ENCODE data around the gene COL6A6. TPM values are rescaled to one million over a fixed set of nuclear protein-coding genes. Genes with fewer than 3 reads are reported as not detected.

The COL6A6 gene
- total RNA-seq, 1 experiment from 2014 or later, result not detected

DNA sequence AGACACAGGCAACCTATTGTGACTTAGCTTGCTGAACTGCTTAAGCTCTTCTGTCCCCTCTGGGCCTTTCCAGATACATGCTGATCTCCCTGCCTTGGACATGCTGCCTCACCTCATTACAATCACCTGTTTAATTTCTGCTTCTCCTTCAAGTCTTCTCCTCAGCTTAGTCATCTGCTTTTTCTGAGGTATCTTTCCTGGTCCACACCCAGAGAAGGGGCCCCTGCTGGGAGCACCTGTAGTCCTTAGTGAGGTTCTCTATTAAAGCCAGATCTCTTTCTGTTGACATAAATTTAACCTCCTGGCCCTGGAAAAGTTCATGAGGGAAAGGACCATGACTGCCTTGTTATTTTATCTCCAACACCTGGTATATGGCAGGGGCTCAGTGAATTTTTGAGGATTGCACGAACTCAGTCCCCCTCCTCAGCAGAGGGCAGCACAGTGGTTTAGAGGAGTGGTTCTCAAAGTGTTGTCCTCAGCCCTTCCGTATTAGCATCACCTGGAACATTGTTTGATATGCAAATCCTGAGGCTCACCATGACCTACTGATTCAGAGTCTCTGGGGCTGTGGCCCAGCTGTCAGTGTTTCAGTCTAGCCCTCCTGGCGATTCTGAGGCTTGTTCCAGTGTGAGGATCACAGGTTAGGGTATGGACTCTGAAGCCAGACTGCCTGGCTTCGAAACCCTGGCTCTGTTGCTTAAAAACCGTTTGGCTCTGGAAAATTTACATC lies 12.7 kb downstream of the COL6A6 start:
- no peak for DNase-seq (ENCODE audit: low spot score)

GRCh38 chr3:130533247-130533646 lies 16.3 kb downstream of the COL6A6 start:
- H3K9me3 ChIP-seq (ENCODE audit: low read depth, low read length, poor library complexity, severe bottlenecking), result no peaks in the 10 kb centered on the region
- intact Hi-C loops (cut with micrococcal nuclease; ENCODE audit: unreplicated experiment), result no loop called here
- peaks cover 40% of the 10 kb centered on the region for H3K27me3 ChIP-seq (replicated peaks; ENCODE audit: insufficient read depth, low read depth, low read length, poor library complexity)
- peaks cover 14% of the 10 kb centered on the region for H3K4me1 ChIP-seq (ENCODE audit: insufficient read depth, low read length, poor library complexity, severe bottlenecking)
- no peak overlapping the region for H3K27ac ChIP-seq (ENCODE audit: low read depth, low read length, poor library complexity, severe bottlenecking)
- no peak overlapping the region for H3K4me3 ChIP-seq (ENCODE audit: low read depth, low read length, poor library complexity, severe bottlenecking)
- no peak for DNase-seq (ENCODE audit: low spot score)
- ChIA-PET CTCF (no interaction called here), POLR2A (ENCODE audit: low non-redundant PET) (no interaction called here)
- TF ChIP-seq EZH2 (IDR thresholded peaks at IDR 0.05; ENCODE audit: borderline replicate concordance, low read depth, low read length, poor library complexity, severe bottlenecking) (no peak), CTCF (conservative IDR thresholded peaks at IDR 0.05; ENCODE audit: low read depth, low read length) (no peak)
- no peaks in the 10 kb centered on the region for H3K36me3 ChIP-seq (ENCODE audit: insufficient read depth, low read length, poor library complexity, severe bottlenecking)
- BruUV-seq (replicated peaks), result no TSS peak

More for the DNA sequence above, 12.7 kb downstream of the COL6A6 start:
- ChIA-PET CTCF (no interaction called here), POLR2A (ENCODE audit: low non-redundant PET) (no interaction called here)
- no TSS peak for BruUV-seq (replicated peaks)
- TF ChIP-seq EZH2 (IDR thresholded peaks at IDR 0.05; ENCODE audit: borderline replicate concordance, low read depth, low read length, poor library complexity, severe bottlenecking) (no peak), CTCF (conservative IDR thresholded peaks at IDR 0.05; ENCODE audit: low read depth, low read length) (no peak)
- H3K36me3 ChIP-seq (ENCODE audit: insufficient read depth, low read length, poor library complexity, severe bottlenecking), result no peaks in the 10 kb centered on the region
- intact Hi-C loops (cut with micrococcal nuclease; ENCODE audit: unreplicated experiment), result no loop called here
- no peak overlapping the region for H3K4me3 ChIP-seq (ENCODE audit: low read depth, low read length, poor library complexity, severe bottlenecking)
- H3K27me3 ChIP-seq (replicated peaks; ENCODE audit: insufficient read depth, low read depth, low read length, poor library complexity), result peaks cover 47% of the 10 kb centered on the region
- H3K27ac ChIP-seq (ENCODE audit: low read depth, low read length, poor library complexity, severe bottlenecking), result no peak overlapping the region
- H3K9me3 ChIP-seq (ENCODE audit: low read depth, low read length, poor library complexity, severe bottlenecking), result no peaks in the 10 kb centered on the region
- no peaks in the 10 kb centered on the region for H3K4me1 ChIP-seq (ENCODE audit: insufficient read depth, low read length, poor library complexity, severe bottlenecking)

DNA sequence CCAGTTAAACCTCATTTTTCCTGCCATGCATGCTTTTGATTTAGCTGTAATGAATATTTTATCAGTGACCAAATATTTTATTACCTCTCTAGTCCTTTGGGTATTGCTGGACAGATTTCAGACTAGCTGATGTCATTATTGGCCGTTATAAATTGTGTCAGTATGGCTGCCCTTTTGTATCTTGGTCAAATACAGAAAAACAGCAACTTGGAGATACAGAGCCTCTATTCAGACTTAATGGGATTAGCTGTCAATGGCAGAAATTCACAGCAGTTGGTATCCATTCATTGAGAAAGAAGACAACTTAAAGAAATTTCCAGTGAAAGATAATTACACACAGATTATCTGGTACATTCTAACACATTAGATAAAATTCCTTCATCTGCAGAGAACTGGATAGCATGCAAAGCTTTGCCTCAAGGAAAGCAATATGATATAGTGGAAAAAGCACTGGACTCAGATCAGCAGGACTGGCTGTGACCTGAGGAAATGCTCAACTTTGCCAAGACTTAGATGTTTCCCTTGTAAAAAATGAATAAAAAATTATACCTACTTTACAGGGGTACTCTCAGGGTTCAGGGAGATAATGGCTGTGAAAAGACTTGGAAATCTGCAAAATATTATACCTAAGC lies 20.8 kb downstream of the COL6A6 start:
- ChIA-PET CTCF (interaction anchor here (2.2 kb wide), 1 partner anchor 262 kb away, joined by 10 read pairs; no protein-coding TSS in a partner anchor), POLR2A (ENCODE audit: low non-redundant PET) (no interaction called here)
- TF ChIP-seq CTCF (conservative IDR thresholded peaks at IDR 0.05; ENCODE audit: low read depth, low read length) (no peak), EZH2 (IDR thresholded peaks at IDR 0.05; ENCODE audit: borderline replicate concordance, low read depth, low read length, poor library complexity, severe bottlenecking) (no peak)
- peaks cover 20% of the 10 kb centered on the region for H3K4me1 ChIP-seq (ENCODE audit: insufficient read depth, low read length, poor library complexity, severe bottlenecking)
- H3K4me3 ChIP-seq (ENCODE audit: low read depth, low read length, poor library complexity, severe bottlenecking), result no peak overlapping the region
- peak; percentile 80 for DNase-seq (ENCODE audit: low spot score)
- H3K36me3 ChIP-seq (ENCODE audit: insufficient read depth, low read length, poor library complexity, severe bottlenecking), result no peaks in the 10 kb centered on the region
- H3K9me3 ChIP-seq (ENCODE audit: low read depth, low read length, poor library complexity, severe bottlenecking), result no peaks in the 10 kb centered on the region
- no TSS peak for BruUV-seq (replicated peaks)
- peaks cover 31% of the 10 kb centered on the region for H3K27me3 ChIP-seq (replicated peaks; ENCODE audit: insufficient read depth, low read depth, low read length, poor library complexity)
- intact Hi-C loops (cut with micrococcal nuclease; ENCODE audit: unreplicated experiment), result no loop called here
- no peak overlapping the region for H3K27ac ChIP-seq (ENCODE audit: low read depth, low read length, poor library complexity, severe bottlenecking)

All from A673 (cell line).